IMR-90 (cell line): Measurements from ENCODE around the gene DENND6A. TPM values are rescaled to one million over a fixed set of nuclear protein-coding genes. Genes with fewer than 3 reads are reported as not detected.

Experiments used
- ATAC-seq: fragments of 200-7000 bp; cut with Tn5 transposase; 2 replicates; pipeline ENCODE4 v1.9.1; 2020; ENCODE audit warnings: low read depth, mild to moderate bottlenecking, moderate library complexity
- BruUV-seq: library from RNA; stranded (reverse); fragments of 400-500 nt; replicated peaks from 2 replicates; lab custom pipeline; 2021; lab: Mats Ljungman, UMichigan
- CTCF ChIA-PET: fragments of 300-600 bp; formaldehyde crosslinking; extraction: SDS; loops from one replicate; lab custom pipeline; 2021; ENCODE audit warnings: antibody characterized with exemption; lab: Yijun Ruan, JAX
- POLR2A ChIA-PET: fragments of 300-600 bp; sonication (Branson Sonifier 250); formaldehyde crosslinking; loops from one replicate; lab custom pipeline; 2022; ENCODE audit warnings: antibody characterized with exemption; ENCODE audit not compliant: unreplicated experiment; lab: Charles Lee
- DNase-seq: peaks from one replicate; pipeline ENCODE4 v3.0.0; 2013
- H2AFZ ChIP-seq: replicated peaks from 2 replicates; pipeline ENCODE3; 2013; ENCODE audit warnings: low read length, mild to moderate bottlenecking; ENCODE audit not compliant: poor library complexity
- H2AK5ac ChIP-seq: 2 replicates; pipeline ENCODE4 v1.6.1; 2013; ENCODE audit warnings: low read depth, low read length, inconsistent platforms
- H2AK9ac ChIP-seq: replicated peaks from 2 replicates; pipeline ENCODE3; 2013; ENCODE audit warnings: mild to moderate bottlenecking, low read depth, low read length, moderate library complexity; ENCODE audit not compliant: poor library complexity
- H2BK120ac ChIP-seq: 2 replicates; pipeline ENCODE4 v1.6.1; 2013; ENCODE audit warnings: low read depth, low read length, inconsistent platforms
- H2BK15ac ChIP-seq: 3 replicates; pipeline ENCODE4 v1.6.1; 2013; ENCODE audit warnings: low read depth, low read length, inconsistent platforms
- H2BK20ac ChIP-seq: 2 replicates; pipeline ENCODE4 v1.6.1; 2013; ENCODE audit warnings: low read depth, mild to moderate bottlenecking, inconsistent platforms, low read length, moderate library complexity
- H2BK5ac ChIP-seq: 2 replicates; pipeline ENCODE4 v1.6.1; 2013; ENCODE audit warnings: mild to moderate bottlenecking, low read depth, low read length, inconsistent platforms; ENCODE audit not compliant: poor library complexity, severe bottlenecking
- H3K14ac ChIP-seq: replicated peaks from 2 replicates; pipeline ENCODE4 v1.6.1; 2013; ENCODE audit warnings: low read depth, low read length, inconsistent platforms
- H3K18ac ChIP-seq: 2 replicates; pipeline ENCODE4 v1.6.1; 2013; ENCODE audit warnings: low read depth, low read length, control low read depth
- H3K23ac ChIP-seq: 2 replicates; pipeline ENCODE4 v1.6.1; 2013; ENCODE audit warnings: low read depth, low read length, inconsistent platforms
- H3K27ac ChIP-seq: 2 replicates; pipeline ENCODE4 v1.5.1; 2013; ENCODE audit warnings: mild to moderate bottlenecking, control low read depth, low read length; ENCODE audit not compliant: insufficient read depth
- H3K27me3 ChIP-seq: 2 replicates; pipeline ENCODE4 v1.6.1; 2013; ENCODE audit warnings: low read length; ENCODE audit not compliant: control insufficient read depth, insufficient read depth
- H3K36me3 ChIP-seq: 2 replicates; pipeline ENCODE4 v1.6.1; 2013; ENCODE audit warnings: low read length, mixed read lengths; ENCODE audit not compliant: control insufficient read depth, insufficient read depth
- H3K4ac ChIP-seq: 2 replicates; pipeline ENCODE4 v1.6.1; 2013; ENCODE audit warnings: low read depth, low read length, inconsistent platforms
- H3K4me1 ChIP-seq: 2 replicates; pipeline ENCODE4 v1.6.1; 2013; ENCODE audit warnings: low read length, mixed read lengths; ENCODE audit not compliant: control insufficient read depth, insufficient read depth
- H3K4me2 ChIP-seq: 2 replicates; pipeline ENCODE4 v1.6.1; 2013; ENCODE audit warnings: low read depth, mild to moderate bottlenecking, control low read depth, low read length, moderate library complexity
- H3K4me3 ChIP-seq: 2 replicates; pipeline ENCODE4 v1.5.1; 2013; ENCODE audit warnings: low read depth, mild to moderate bottlenecking, control low read depth, low read length, moderate library complexity; ENCODE audit not compliant: insufficient read depth
- H3K56ac ChIP-seq: 2 replicates; pipeline ENCODE4 v1.6.1; 2013; ENCODE audit warnings: low read length, inconsistent platforms; ENCODE audit not compliant: insufficient read depth; ENCODE audit errors: extremely low read depth
- H3K79me1 ChIP-seq, 2 experiments: 2 replicates each; pipeline ENCODE4 v1.6.1; 2013; ENCODE audit warnings: low read length in 2 of 2, inconsistent platforms in 1 of 2, low read depth in 1 of 2
- H3K9ac ChIP-seq: 2 replicates; pipeline ENCODE4 v1.6.1; 2013; ENCODE audit warnings: low read depth, low read length, control low read depth
- H3K9me1 ChIP-seq: 2 replicates; pipeline ENCODE4 v1.6.1; 2013; ENCODE audit warnings: low read length, inconsistent platforms; ENCODE audit not compliant: insufficient read depth
- H3K9me3 ChIP-seq: 2 replicates; pipeline ENCODE4 v1.6.1; 2013; ENCODE audit warnings: low read length; ENCODE audit not compliant: control insufficient read depth, insufficient read depth
- H4K20me1 ChIP-seq: 2 replicates; pipeline ENCODE4 v1.6.1; 2013; ENCODE audit warnings: low read length, inconsistent platforms; ENCODE audit not compliant: insufficient read depth
- H4K5ac ChIP-seq: 2 replicates; pipeline ENCODE4 v1.6.1; 2013; ENCODE audit warnings: mild to moderate bottlenecking, low read depth, low read length, control low read depth
- H4K8ac ChIP-seq, 2 experiments: 2 replicates each; pipeline ENCODE4 v1.6.1; 2013; ENCODE audit warnings: low read depth in 2 of 2, low read length in 2 of 2, control low read depth in 1 of 2, inconsistent platforms in 1 of 2
- H4K91ac ChIP-seq: 2 replicates; pipeline ENCODE4 v1.6.1; 2013; ENCODE audit warnings: low read depth, low read length, inconsistent platforms; ENCODE audit not compliant: insufficient read depth
- BHLHE40 ChIP-seq: fragments of 150-350 bp; IDR thresholded peaks from 2 replicates; pipeline ENCODE4 v1.6.1; 2016; ENCODE audit warnings: mild to moderate bottlenecking, low read depth, low read length
- CEBPB ChIP-seq: IDR thresholded peaks from 2 replicates; pipeline ENCODE4 v1.6.1; 2012; ENCODE audit warnings: low read depth, low read length, improper control_type of control experiment
- CHD1 ChIP-seq: IDR thresholded peaks from 2 replicates; pipeline ENCODE4 v1.6.1; 2012; ENCODE audit warnings: low read depth, low read length, improper control_type of control experiment
- CTCF ChIP-seq: conservative IDR thresholded peaks from 2 replicates; pipeline ENCODE4 v1.5.1; 2012; ENCODE audit warnings: mild to moderate bottlenecking, low read depth, low read length, improper control_type of control experiment
- ELK1 ChIP-seq: fragments of 150-350 bp; IDR thresholded peaks from 2 replicates; pipeline ENCODE4 v1.6.1; 2016; ENCODE audit warnings: low read depth, mild to moderate bottlenecking, low read length, moderate library complexity, borderline replicate concordance
- MAFK ChIP-seq: IDR thresholded peaks from 2 replicates; pipeline ENCODE4 v1.6.1; 2012; ENCODE audit warnings: low read depth, low read length, improper control_type of control experiment
- MAZ ChIP-seq: IDR thresholded peaks from 2 replicates; pipeline ENCODE4 v1.6.1; 2012; ENCODE audit warnings: low read depth, mild to moderate bottlenecking, low read length, improper control_type of control experiment, moderate library complexity, borderline replicate concordance
- MXI1 ChIP-seq: IDR thresholded peaks from 2 replicates; pipeline ENCODE4 v1.6.1; 2012; ENCODE audit warnings: low read depth, mild to moderate bottlenecking, low read length, moderate library complexity, borderline replicate concordance
- NFE2L2 ChIP-seq: fragments of 150-350 bp; IDR thresholded peaks from 2 replicates; pipeline ENCODE4 v1.6.1; 2016; ENCODE audit warnings: low read depth, mild to moderate bottlenecking, low read length
- RFX5 ChIP-seq: IDR thresholded peaks from 2 replicates; pipeline ENCODE4 v1.8.0; 2012; ENCODE audit warnings: low read depth, mild to moderate bottlenecking, low read length, moderate library complexity
- SMC3 ChIP-seq: fragments of 150-350 bp; IDR thresholded peaks from 2 replicates; pipeline ENCODE4 v1.6.1; 2016; ENCODE audit warnings: low read depth, mild to moderate bottlenecking, antibody characterized with exemption, low read length, moderate library complexity
- USF2 ChIP-seq: fragments of 150-350 bp; IDR thresholded peaks from 2 replicates; pipeline ENCODE4 v1.6.1; 2017; ENCODE audit warnings: mild to moderate bottlenecking, antibody characterized with exemption, low read length, low read depth
- WGBS, 2 experiments: methylation state at CpG; one replicate each; pipeline versions ENCODE4 v1.1.5 to v1.1.7; 2013; ENCODE audit warnings: missing lambda C conversion rate in 2 of 2; ENCODE audit not compliant: insufficient read length in 1 of 2; ENCODE audit errors: extremely low coverage in 2 of 2; 5-methylcytosine and 5-hydroxymethylcytosine counted together
- dilution Hi-C: fragments of 300-500 bp; cut with HindIII; formaldehyde crosslinking; loops from one replicate; pipeline ENCODE4 v1.14.3; 2018; ENCODE audit warnings: low sequenced_read_pairs; ENCODE audit not compliant: unreplicated experiment
- in situ Hi-C: fragments of 300-500 bp; cut with MboI; formaldehyde crosslinking; loops from 3 replicates; pipeline ENCODE4 v1.14.3; 2019; ENCODE audit warnings: low sequenced_read_pairs, inconsistent platforms, mixed read lengths
- intact Hi-C: fragments of 100-400 bp; cut with micrococcal nuclease; formaldehyde crosslinking; loops from 2 replicates; pipeline ENCODE4 v1.10.0; 2022
- polyA plus RNA-seq, 3 experiments: library from polyadenylated mRNA; depleted of rRNA; stranded (reverse); fragments of >200 nt; gene quantifications; 2 replicates each; pipeline ENCODE4 v1.2.3, GENCODE V29; 2012; ENCODE audit warnings: low replicate concordance in 1 of 3
- total RNA-seq: library from RNA; depleted of rRNA; stranded (reverse); fragments of >200 nt; gene quantifications from 2 replicates; pipeline ENCODE4 v1.2.3, GENCODE V29; 2012

DENND6A gene
- total and polyA plus RNA-seq, 2 of the 4 experiments (the other 2 are of a cell fraction) = 3.8 to 9.0 TPM

GRCh38 chr3:57647292-57647940 is 45.5 kb downstream of the DENND6A start:
- H2AFZ ChIP-seq = no peak overlapping the region
- no peak overlapping the region for H3K23ac ChIP-seq
- peaks cover 3% of the 10 kb centered on the region; the same call in 1 of the 2 replicates for H3K9me3 ChIP-seq
- dilution Hi-C loops (no loop called here), intact Hi-C loops (no loop called here), in situ Hi-C loops (no loop called here)
- no peak overlapping the region for H2AK5ac ChIP-seq
- H2BK5ac ChIP-seq = no peak overlapping the region
- no peak overlapping the region for H4K91ac ChIP-seq
- H3K9ac ChIP-seq = no peak overlapping the region
- H2AK9ac ChIP-seq = peak overlapping the region; percentile 44
- no peak overlapping the region for H3K56ac ChIP-seq
- peaks cover 6% of the 10 kb centered on the region; the same call in 1 of the 2 replicates for H4K20me1 ChIP-seq
- CTCF ChIA-PET = no interaction called here
- no peak overlapping the region for H2BK15ac ChIP-seq
- H3K4me3 ChIP-seq = no peak overlapping the region
- peaks cover 12% of the 10 kb centered on the region for H3K36me3 ChIP-seq
- H3K14ac ChIP-seq = peak overlapping the region; percentile 60; the same call in 1 of the 2 replicates
- no peak overlapping the region for H4K8ac ChIP-seq
- H4K5ac ChIP-seq = no peak overlapping the region
- H2BK20ac ChIP-seq = no peak overlapping the region
- POLR2A ChIA-PET = no interaction called here
- DNase-seq (no peak), ATAC-seq (no peak)
- no peaks in the 10 kb centered on the region for H3K27me3 ChIP-seq
- H3K18ac ChIP-seq = no peak overlapping the region
- no peak for TF ChIP-seq MAFK
- TF ChIP-seq BHLHE40 = no peak
- no peak for TF ChIP-seq MAZ
- TF ChIP-seq USF2 = no peak
- no peak for TF ChIP-seq MXI1
- no peak for TF ChIP-seq SMC3
- no peak for TF ChIP-seq ELK1
- no peak for TF ChIP-seq CHD1
- no peak for TF ChIP-seq RFX5
- no peak for TF ChIP-seq CTCF
- no peak for TF ChIP-seq NFE2L2
- TF ChIP-seq CEBPB = no peak
- H3K4me1 ChIP-seq = no peaks in the 10 kb centered on the region
- peaks cover 5% of the 10 kb centered on the region for H3K9me1 ChIP-seq
- H3K4ac ChIP-seq = no peak overlapping the region
- H3K27ac ChIP-seq = no peak overlapping the region
- no CpG with 5 or more reads among the region's 2 CpGs for WGBS, 2 experiments
- peaks cover 5 to 14% of the 10 kb centered on the region in 2 experiments; a peak in 3 of 4 replicates for H3K79me1 ChIP-seq
- no peak overlapping the region for H2BK120ac ChIP-seq
- no peak overlapping the region for H3K4me2 ChIP-seq
- no TSS peak for BruUV-seq
